K562 (cell line): ENCODE results near the gene DMGDH. TPM values are rescaled to one million over a fixed set of nuclear protein-coding genes. Genes with fewer than 3 reads are reported as not detected.

Experiments used
- ATAC-seq: fragments of 200-7000 bp; cut with Tn5 transposase; 3 replicates; pipeline ENCODE4 v1.9.1; 2020; ENCODE audit warnings: moderate library complexity
- BruUV-seq: library from RNA; stranded (reverse); fragments of 400-500 nt; replicated peaks from 2 replicates; lab custom pipeline; 2021; lab: Mats Ljungman, UMichigan
- CTCF ChIA-PET: fragments of 300-600 bp; formaldehyde crosslinking; extraction: SDS; loops from one replicate; lab custom pipeline; 2021; ENCODE audit warnings: low intra/inter-chr PET ratio; lab: Yijun Ruan, JAX
- POLR2A ChIA-PET: fragments of 300-600, 350-650 bp; sonication (Branson Sonifier 250); formaldehyde crosslinking; extraction: SDS; loops from one replicate; lab custom pipeline; 2021; ENCODE audit warnings: antibody characterized with exemption, inconsistent platforms; lab: Yijun Ruan, JAX
- DNase-seq, 4 experiments: peaks; one replicate each; pipeline versions ENCODE4 v3.0.0 to v3.0.0-alpha.2; 2011 to 2018; ENCODE audit warnings: low spot score in 3 of 4, mixed read lengths in 3 of 4; ENCODE audit errors: extremely low read depth in 1 of 4
- FAIRE-seq: peaks from 2 replicates; lab custom pipeline; 2011; peaks lifted over from hg19 to GRCh38; lab: Jason Lieb, UNC
- H2AFZ ChIP-seq: 2 replicates; pipeline ENCODE4 v1.6.0; 2011; ENCODE audit warnings: low read depth, low read length, control low read depth, inconsistent platforms
- H3K27ac ChIP-seq: fragments of 200-600 bp; 3 replicates; pipeline ENCODE4 v1.8.0; 2011; ENCODE audit warnings: low read depth, mild to moderate bottlenecking, control low read depth, inconsistent platforms, low read length, moderate library complexity, mixed read lengths; ENCODE audit errors: extremely low read depth
- H3K27me3 ChIP-seq, 2 experiments: fragments of 300-600 bp in 1 of 2; 2 replicates in 1 of 2; 3 replicates in 1 of 2; pipeline versions ENCODE4 v1.6.0 to v1.8.0; 2011; ENCODE audit warnings: inconsistent platforms in 2 of 2, low read length in 2 of 2, mild to moderate bottlenecking in 1 of 2, mixed read lengths in 1 of 2, moderate library complexity in 1 of 2; ENCODE audit not compliant: control insufficient read depth in 2 of 2, insufficient read depth in 2 of 2
- H3K36me3 ChIP-seq: fragments of 300-600 bp; 3 replicates; pipeline ENCODE4 v1.8.0; 2011; ENCODE audit warnings: mild to moderate bottlenecking, low read length, inconsistent platforms; ENCODE audit not compliant: control insufficient read depth, insufficient read depth
- H3K4me1 ChIP-seq, 2 experiments: fragments of 200-600 bp in 1 of 2; replicated peaks in 1 of 2; 2 replicates in 1 of 2; 3 replicates in 1 of 2; pipeline versions ENCODE4 v1.5.1 to v1.8.0; 2011; ENCODE audit warnings: inconsistent platforms in 2 of 2, low read length in 2 of 2, mild to moderate bottlenecking in 1 of 2, mixed read lengths in 1 of 2, moderate library complexity in 1 of 2; ENCODE audit not compliant: control insufficient read depth in 2 of 2, insufficient read depth in 2 of 2
- H3K4me2 ChIP-seq: 2 replicates; pipeline ENCODE4 v1.6.1; 2011; ENCODE audit warnings: low read length, control low read depth, inconsistent platforms, mixed read lengths; ENCODE audit not compliant: insufficient read depth
- H3K4me3 ChIP-seq: fragments of 200-600 bp; sonication (generic), shearing (Covaris generic); 2 replicates; pipeline ENCODE4 v1.5.1; 2016; ENCODE audit warnings: control low read depth, inconsistent platforms
- H3K79me2 ChIP-seq: fragments of 200-600 bp; 3 replicates; pipeline ENCODE4 v1.8.0; 2011; ENCODE audit warnings: low read length, inconsistent platforms; ENCODE audit not compliant: control insufficient read depth, insufficient read depth
- H3K9ac ChIP-seq, 2 experiments: 2 replicates each; pipeline versions ENCODE4 v1.6.0 to v1.6.1; 2011; ENCODE audit warnings: low read depth in 2 of 2, low read length in 2 of 2, control low read depth in 1 of 2, inconsistent platforms in 1 of 2, mild to moderate bottlenecking in 1 of 2, mixed read lengths in 1 of 2; ENCODE audit not compliant: insufficient read depth in 1 of 2
- H3K9me1 ChIP-seq: one replicate; pipeline ENCODE4 v1.6.0; 2011; ENCODE audit warnings: inconsistent platforms, mild to moderate bottlenecking, low read length, moderate library complexity; ENCODE audit not compliant: control insufficient read depth, insufficient read depth
- H3K9me3 ChIP-seq: replicated peaks from 2 replicates; pipeline ENCODE4 v1.5.1; 2011; ENCODE audit warnings: low read depth, low read length, inconsistent platforms; ENCODE audit not compliant: control insufficient read depth, insufficient read depth
- H4K20me1 ChIP-seq: replicated peaks from 2 replicates; pipeline ENCODE4 v1.6.1; 2011; ENCODE audit warnings: low read length, inconsistent platforms, mixed read lengths; ENCODE audit not compliant: control insufficient read depth, insufficient read depth
- ERF ChIP-seq: fragments of 450-650 bp; formaldehyde crosslinking; IDR thresholded peaks from 2 replicates; pipeline ENCODE4 v1.4.0; 2020; ENCODE audit warnings: mild to moderate bottlenecking, mixed read lengths
- PTTG1 ChIP-seq: fragments of 450-650 bp; IDR thresholded peaks from 2 replicates; pipeline ENCODE4 v1.6.1; 2016; ENCODE audit warnings: low read depth, mild to moderate bottlenecking, missing genetic modification characterization, missing compliant biosample characterization
- ZBTB40 ChIP-seq, 2 experiments: fragments of 450-650 bp in 1 of 2; sonication (generic) in 1 of 2; formaldehyde crosslinking in 1 of 2; IDR thresholded peaks; 2 replicates each; pipeline versions ENCODE4 v1.7.1 to v1.9.0; 2016 to 2022; ENCODE audit warnings: inconsistent platforms in 1 of 2, mild to moderate bottlenecking in 1 of 2, missing genetic modification reagents in 1 of 2
- ZNF197 ChIP-seq: fragments of 200-800 bp; sonication (Bioruptor generic); IDR thresholded peaks from 2 replicates; pipeline ENCODE4 v1.6.1; 2016; ENCODE audit warnings: low read depth, missing genetic modification characterization, missing compliant biosample characterization
- ZNF212 ChIP-seq: fragments of 450-650 bp; formaldehyde crosslinking; IDR thresholded peaks from 2 replicates; pipeline ENCODE4 v1.4.0; 2020; ENCODE audit warnings: mild to moderate bottlenecking
- ZNF436 ChIP-seq: fragments of 250-450, 450-650 bp; sonication (Bioruptor Pico); formaldehyde crosslinking; IDR thresholded peaks from 2 replicates; pipeline ENCODE4 v1.7.0; 2020; ENCODE audit warnings: mild to moderate bottlenecking
- WGBS: fragments of 100-300 bp; shearing (Covaris generic); methylation state at CpG from one replicate; pipeline ENCODE4 v1.1.6; 2016; ENCODE audit warnings: low coverage, mixed read lengths; ENCODE audit not compliant: insufficient coverage; ENCODE audit errors: missing lambda C conversion rate; 5-methylcytosine and 5-hydroxymethylcytosine counted together
- in situ Hi-C: fragments of 300-500 bp; cut with MboI; formaldehyde crosslinking; loops from 4 replicates; pipeline ENCODE4 v1.15.0; 2018; ENCODE audit warnings: inconsistent platforms, mixed read lengths
- intact Hi-C: fragments of 100-400 bp; cut with micrococcal nuclease; formaldehyde crosslinking; loops from 2 replicates; pipeline ENCODE4 v1.14.2; 2022
- polyA plus RNA-seq, 8 experiments: library from polyadenylated mRNA; depleted of rRNA in 4 of 8; stranded (reverse) in 5 of 8; unstranded in 3 of 8; fragments of >200 nt; fragmentation: Nextera tagmentation in 2 of 8; fragmentation: Illumina TruSeq in 1 of 8; extraction: Ambion mirVana in 2 of 8; extraction: Trizol in 1 of 8; gene quantifications; 2 replicates each; pipeline versions ENCODE4 v1.2.1 to v1.2.3, GENCODE V29; 2011 to 2014; ENCODE audit warnings: inconsistent platforms in 1 of 8, missing spikeins in 1 of 8
- total RNA-seq, 7 experiments: library from RNA; depleted of rRNA in 6 of 7; stranded (reverse); fragments of >200 nt in 6 of 7; fragmentation: Illumina TruSeq in 2 of 7; extraction: Trizol in 2 of 7; gene quantifications; 2 replicates each; pipeline versions ENCODE4 v1.2.1 to v1.2.3, GENCODE V29; 2011 to 2021; ENCODE audit warnings: low replicate concordance in 1 of 7

The DMGDH gene
- total and polyA plus RNA-seq, 9 of the 15 experiments (the other 6 are each of a cell fraction or from before 2014, with no cell fraction given): 0.13 to 0.58 TPM; not detected in 7

GRCh38 chr5:78984439-78985115 is 84.9 kb downstream of the DMGDH start:
- Histone ChIP-seq H2AFZ (peak overlapping the region; percentile 91), H3K4me2 (peak overlapping the region; percentile 82), H3K9ac (peak overlapping the region; percentile 68 to 96), H3K4me3 (peak overlapping the region; percentile 75), H3K4me1 (peaks cover 16% of the 10 kb centered on the region in 2 experiments), H3K27me3 (0 out of 5 replicates have a peak, but pooled peaks cover 0 to 2% of the 10 kb centered on the region in 2 experiments), H3K9me1 (no peaks in the 10 kb centered on the region), H3K9me3 (no peaks in the 10 kb centered on the region), H3K79me2 (no peaks in the 10 kb centered on the region; the same call in 2 of the 3 replicates), H3K27ac (peak overlapping the region; percentile 80; the same call in 2 of the 3 replicates), H3K36me3 (no peaks in the 10 kb centered on the region), H4K20me1 (no peaks in the 10 kb centered on the region)
- peak; percentile 87 to 91 (median 88) for DNase-seq
- CTCF ChIA-PET: no interaction called here
- FAIRE-seq: peak; percentile 11
- POLR2A ChIA-PET: interaction anchor here (0.6 to 2.1 kb wide), 11 partner anchors 10 to 616 kb away, joined by 3 to 12 read pairs (median 3); no protein-coding TSS in a partner anchor
- WGBS: 1% methylated on average over 43 of the region's 79 CpGs
- intact Hi-C loops: no loop called here
- BruUV-seq: no TSS peak
- peak; percentile 94 for ATAC-seq
- in situ Hi-C loops: no loop called here
- TF ChIP-seq PTTG1: no peak
- peak; percentile 12; the same call in 1 of the 2 replicates for TF ChIP-seq ERF
- TF ChIP-seq ZBTB40 (IDR thresholded peaks at IDR 0.05): no peak
- TF ChIP-seq ZBTB40 (CRISPR knock-in tag; IDR thresholded peaks at IDR 0.05): no peak
- TF ChIP-seq ZNF197 (CRISPR knock-in tag): peak; percentile 74; the same call in 1 of the 2 replicates
- 0 out of 2 replicates have a peak, but pooled peaks have one; percentile 20 for TF ChIP-seq ZNF212 (CRISPR knock-in tag)
- no peak for TF ChIP-seq ZNF436
